Endodermal cell (in vitro differentiated cells): ENCODE measurements around the gene TRAIP. TPM values are rescaled to one million over a fixed set of nuclear protein-coding genes. Genes with fewer than 3 reads are reported as not detected.

Source experiments
- DNase-seq: peaks from one replicate; pipeline ENCODE4 v3.0.0-alpha.2; 2017
- H3K27ac ChIP-seq: 2 replicates; pipeline ENCODE4 v1.5.1; 2013; ENCODE audit warnings: mild to moderate bottlenecking, low read depth, low read length, moderate library complexity
- H3K27me3 ChIP-seq: 2 replicates; pipeline ENCODE4 v1.6.1; 2013; ENCODE audit warnings: mild to moderate bottlenecking, low read length, moderate library complexity; ENCODE audit not compliant: insufficient read depth, control insufficient read depth, poor library complexity, severe bottlenecking
- H3K36me3 ChIP-seq: 2 replicates; pipeline ENCODE4 v1.7.0; 2013; ENCODE audit warnings: mild to moderate bottlenecking, low read length, moderate library complexity; ENCODE audit not compliant: control insufficient read depth, insufficient read depth
- H3K4me1 ChIP-seq: one replicate; pipeline ENCODE4 v1.7.0; 2013; ENCODE audit warnings: low read length; ENCODE audit not compliant: control insufficient read depth, insufficient read depth
- H3K4me3 ChIP-seq: 2 replicates; pipeline ENCODE4 v1.5.1; 2013; ENCODE audit warnings: mild to moderate bottlenecking, low read length, moderate library complexity
- H3K9ac ChIP-seq: 2 replicates; pipeline ENCODE4 v1.6.1; 2013; ENCODE audit warnings: mild to moderate bottlenecking, low read length, moderate library complexity; ENCODE audit not compliant: poor library complexity, severe bottlenecking; ENCODE audit errors: extremely low read depth
- H3K9me3 ChIP-seq: 2 replicates; pipeline ENCODE4 v1.6.1; 2013; ENCODE audit warnings: mild to moderate bottlenecking, low read length, moderate library complexity; ENCODE audit not compliant: control insufficient read depth
- H3K27ac Mint-ChIP-seq: 2 replicates; pipeline ENCODE4 v1.8.0; 2020; ENCODE audit warnings: mixed read lengths
- H3K27me3 Mint-ChIP-seq: 2 replicates; pipeline ENCODE4 v1.8.0; 2021; ENCODE audit warnings: mild to moderate bottlenecking, mixed read lengths; ENCODE audit not compliant: insufficient read depth
- H3K36me3 Mint-ChIP-seq: 2 replicates; pipeline ENCODE4 v1.8.0; 2020; ENCODE audit warnings: low read depth, mixed read lengths
- H3K4me1 Mint-ChIP-seq: 2 replicates; pipeline ENCODE4 v1.8.0; 2020; ENCODE audit warnings: mixed read lengths
- H3K4me3 Mint-ChIP-seq: 2 replicates; pipeline ENCODE4 v1.8.0; 2020; ENCODE audit warnings: mild to moderate bottlenecking, moderate library complexity, mixed read lengths
- H3K9me3 Mint-ChIP-seq: 2 replicates; pipeline ENCODE4 v1.8.0; 2020; ENCODE audit warnings: mild to moderate bottlenecking, mixed read lengths
- CTCF ChIP-seq: fragments of 200-600 bp; sonication (generic); conservative IDR thresholded peaks from 2 replicates; pipeline ENCODE4 v1.5.0; 2021; ENCODE audit warnings: antibody characterized with exemption, mild to moderate bottlenecking
- whole genome bisulfite sequencing, 2 experiments: methylation state at CpG; one replicate each; pipeline versions ENCODE4 v1.1.5 to v1.1.7; 2013; ENCODE audit warnings: missing lambda C conversion rate in 2 of 2, mixed read lengths in 1 of 2; ENCODE audit not compliant: insufficient coverage in 1 of 2, insufficient read length in 1 of 2; 5-methylcytosine and 5-hydroxymethylcytosine counted together
- total RNA-seq, 2 donors: library from RNA; stranded (reverse); fragmentation: NEBNext Ultra II Directional in 1 of 2; extraction: Animal tissue kit (Norgen Biotek cat#: 25700) in 1 of 2; gene quantifications; 2 replicates in 1 of 2; 3 replicates in 1 of 2; pipeline ENCODE4 v1.2.1, GENCODE V29; 2021

The TRAIP gene
- total RNA-seq, 2 donors from 2014 or later: 22.3 to 32.8 TPM

GRCh38 chr3:49899815-49900214 is 43.5 kb upstream of the TRAIP start:
- Histone ChIP-seq H3K9ac (no peak overlapping the region), H3K4me3 (no peak overlapping the region), H3K9me3 (no peaks in the 10 kb centered on the region), H3K36me3 (no peaks in the 10 kb centered on the region), H3K27ac (no peak overlapping the region), H3K27me3 (no peaks in the 10 kb centered on the region), H3K4me1 (no peaks in the 10 kb centered on the region)
- TF ChIP-seq CTCF: peak; percentile 75
- peak; percentile 82 for DNase-seq
- Mint-ChIP-seq H3K4me3 (no peak overlapping the region), H3K27me3 (peaks cover 3% of the 10 kb centered on the region), H3K27ac (no peak overlapping the region), H3K4me1 (peaks cover 3% of the 10 kb centered on the region), H3K9me3 (no peaks in the 10 kb centered on the region), H3K36me3 (no peaks in the 10 kb centered on the region)
- 78 to 80% methylated on average over 3 to 5 of the region's 5 CpGs for WGBS, 2 experiments

GRCh38 chr3:49898991-49899390 is 42.6 kb upstream of the TRAIP start:
- Histone ChIP-seq H3K9me3 (no peaks in the 10 kb centered on the region), H3K36me3 (no peaks in the 10 kb centered on the region), H3K4me1 (no peaks in the 10 kb centered on the region), H3K27ac (no peak overlapping the region), H3K27me3 (no peaks in the 10 kb centered on the region), H3K4me3 (no peak overlapping the region), H3K9ac (no peak overlapping the region)
- Mint-ChIP-seq H3K36me3 (no peaks in the 10 kb centered on the region), H3K27ac (no peak overlapping the region), H3K4me3 (no peak overlapping the region), H3K27me3 (peaks cover 3% of the 10 kb centered on the region), H3K4me1 (peaks cover 1% of the 10 kb centered on the region), H3K9me3 (no peaks in the 10 kb centered on the region)
- 82 to 87% methylated on average over 4 to 5 of the region's 6 CpGs for WGBS, 2 experiments
- peak; percentile 33 for TF ChIP-seq CTCF
- DNase-seq: no peak

GRCh38 chr3:49896345-49896744 is 40.0 kb upstream of the TRAIP start:
- Histone ChIP-seq H3K4me1 (no peaks in the 10 kb centered on the region), H3K27me3 (no peaks in the 10 kb centered on the region), H3K36me3 (no peaks in the 10 kb centered on the region), H3K27ac (no peak overlapping the region), H3K4me3 (no peak overlapping the region), H3K9ac (no peak overlapping the region), H3K9me3 (no peaks in the 10 kb centered on the region)
- DNase-seq: no peak
- TF ChIP-seq CTCF: no peak
- no peaks in the 10 kb centered on the region for H3K36me3 Mint-ChIP-seq
- whole genome bisulfite sequencing, 2 experiments: 86 to 93% methylated on average over 2 to 5 of the region's 5 CpGs
- H3K9me3 Mint-ChIP-seq: no peaks in the 10 kb centered on the region
- no peaks in the 10 kb centered on the region for H3K27me3 Mint-ChIP-seq
- no peak overlapping the region for H3K27ac Mint-ChIP-seq
- H3K4me1 Mint-ChIP-seq: no peaks in the 10 kb centered on the region
- H3K4me3 Mint-ChIP-seq: no peak overlapping the region
